ENCODE data around the gene PMFBP1. TPM values are rescaled to one million over a fixed set of nuclear protein-coding genes. Genes with fewer than 3 reads are reported as not detected.

The PMFBP1 gene
- total and polyA plus RNA-seq, 2 of the 4 experiments (the other 2 are of a cell fraction) = under 0.01 TPM; not detected in 1

DNA sequence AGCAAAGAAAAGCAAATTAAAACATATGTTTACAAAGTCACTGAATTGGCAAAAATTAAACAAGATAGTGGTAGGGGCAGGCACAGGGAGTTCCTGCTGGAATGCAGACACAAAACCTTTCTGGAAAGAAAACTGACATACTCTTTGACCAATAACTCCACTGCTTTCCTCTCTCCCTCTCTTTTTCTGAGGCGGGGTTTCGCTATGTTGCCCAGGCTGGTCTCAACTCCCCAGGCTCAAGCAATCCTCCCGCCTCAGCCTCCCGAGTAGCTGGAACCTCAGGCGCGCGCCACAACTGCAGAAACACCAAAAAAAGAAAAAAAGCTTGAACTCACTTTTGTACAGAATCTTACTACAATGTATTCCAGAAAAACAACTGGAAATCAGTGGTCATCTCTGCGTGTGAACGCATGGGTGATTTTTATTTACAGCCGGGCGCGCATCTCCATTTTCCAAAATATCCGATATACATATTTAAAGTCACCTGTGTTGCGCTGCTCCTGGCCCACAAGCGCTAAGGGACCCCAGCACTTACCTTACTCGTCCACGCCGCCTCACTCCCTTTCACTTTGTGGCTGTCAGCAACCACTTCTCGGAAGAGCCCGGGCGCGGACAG lies 79.0 kb downstream of the PMFBP1 start:
- ChIA-PET POLR2A (ENCODE audit: unreplicated experiment) (interaction anchor here (0.5 to 0.6 kb wide), 2 partner anchors 962 to 1325 kb away, joined by 5 to 6 read pairs; no protein-coding TSS in a partner anchor), CTCF (interaction anchor here (0.9 to 1.6 kb wide), 3 partner anchors 9 to 28 kb away, joined by 3 to 8 read pairs (median 3); no protein-coding TSS in a partner anchor)
- dilution Hi-C loops (cut with HindIII; ENCODE audit: low sequenced_read_pairs, unreplicated experiment) (no loop called here), intact Hi-C loops (cut with micrococcal nuclease) (loop anchor here (10.0 kb wide), 1 partner anchor 58 kb away; no protein-coding TSS in a partner anchor), in situ Hi-C loops (cut with MboI; ENCODE audit: low sequenced_read_pairs) (no loop called here)
- Histone ChIP-seq H3K56ac (ENCODE audit: extremely low read depth, insufficient read depth, low read length) (peak overlapping the region; percentile 27; the same call in 1 of the 2 replicates), H3K4me1 (ENCODE audit: control insufficient read depth, insufficient read depth, low read length) (0 out of 2 replicates have a peak, but pooled peaks cover 2% of the 10 kb centered on the region), H2BK5ac (ENCODE audit: low read depth, low read length, poor library complexity, severe bottlenecking) (peak overlapping the region; percentile 53), H3K36me3 (ENCODE audit: control insufficient read depth, insufficient read depth, low read length) (peaks cover 25% of the 10 kb centered on the region), H2BK15ac (ENCODE audit: low read depth, low read length) (no peak overlapping the region), H3K4me2 (ENCODE audit: low read depth, low read length) (peak overlapping the region; percentile 94), H2BK120ac (ENCODE audit: low read depth, low read length) (0 out of 2 replicates have a peak overlapping the region, but pooled peaks have one; percentile 9), H2AK5ac (ENCODE audit: low read depth, low read length) (0 out of 2 replicates have a peak overlapping the region, but pooled peaks have one; percentile 18), H3K23ac (ENCODE audit: low read depth, low read length) (peak overlapping the region; percentile 25; the same call in 1 of the 2 replicates), H4K20me1 (ENCODE audit: insufficient read depth, low read length) (no peaks in the 10 kb centered on the region; the same call in 1 of the 2 replicates), H2AFZ (replicated peaks; ENCODE audit: low read length, poor library complexity) (peak overlapping the region; percentile 91), H3K9me3 (ENCODE audit: control insufficient read depth, insufficient read depth, low read length) (no peaks in the 10 kb centered on the region), H4K8ac (ENCODE audit: low read depth in 2 of 2, low read length in 2 of 2) (peak overlapping the region in 1 of 2 experiments; percentile 70; a peak in 2 of 4 replicates), H4K91ac (ENCODE audit: insufficient read depth, low read depth, low read length) (peak overlapping the region; percentile 41; the same call in 1 of the 2 replicates), H3K79me1 (ENCODE audit: low read depth in 1 of 2, low read length in 2 of 2) (peaks cover 12 to 55% of the 10 kb centered on the region in 2 experiments), H3K4me3 (ENCODE audit: insufficient read depth, low read depth, low read length) (peak overlapping the region; percentile 80), H3K9ac (ENCODE audit: low read depth, low read length) (peak overlapping the region; percentile 81), H2BK20ac (ENCODE audit: low read depth, low read length) (no peak overlapping the region), H3K27me3 (ENCODE audit: control insufficient read depth, insufficient read depth, low read length) (no peaks in the 10 kb centered on the region), H4K5ac (ENCODE audit: low read depth, low read length) (no peak overlapping the region), H2AK9ac (replicated peaks; ENCODE audit: low read depth, low read length, poor library complexity) (peak overlapping the region; percentile 47), H3K14ac (replicated peaks; ENCODE audit: low read depth, low read length) (0 out of 2 replicates have a peak overlapping the region, but pooled peaks have one; percentile 36), H3K9me1 (ENCODE audit: insufficient read depth, low read length) (peaks cover 5% of the 10 kb centered on the region; the same call in 1 of the 2 replicates), H3K4ac (ENCODE audit: low read depth, low read length) (peak overlapping the region; percentile 65), H3K27ac (ENCODE audit: insufficient read depth, low read length) (peak overlapping the region; percentile 71), H3K18ac (ENCODE audit: low read depth, low read length) (no peak overlapping the region; the same call in 1 of the 2 replicates)
- DNase-seq = peak; percentile 68
- WGBS, 2 experiments (ENCODE audit: extremely low coverage in 2 of 2, insufficient read length in 1 of 2) = no CpG with 5 or more reads among the region's 22 CpGs
- BruUV-seq (replicated peaks) = no TSS peak
- TF ChIP-seq MXI1 (IDR thresholded peaks at IDR 0.05; ENCODE audit: borderline replicate concordance, low read depth, low read length) (peak; percentile 76; the same call in 1 of the 2 replicates), CHD1 (IDR thresholded peaks at IDR 0.05; ENCODE audit: low read depth, low read length) (no peak)
- peak; percentile 30 for ATAC-seq (ENCODE audit: low read depth)

All from IMR-90 (cell line).